Gastrocnemius medialis (tissue), 4 donors: ENCODE data around the gene MOGAT1.

Experiments
- POLR2A ChIP-seq, 2 donors: fragments of 450-650 bp; IDR thresholded peaks; one replicate each; pipeline ENCODE4 v1.6.1; 2017; ENCODE audit warnings: antibody characterized with exemption in 2 of 2, mild to moderate bottlenecking in 2 of 2, moderate library complexity in 2 of 2
- TF ChIP-seq, protein P1 (sequence below), 5 experiments: fragments of 450-650 bp in 3 of 5; fragments of 200-600 bp in 2 of 5; sonication (generic) in 2 of 5; IDR thresholded peaks in 4 of 5; conservative IDR thresholded peaks in 1 of 5; 1 replicate in 4 of 5; 2 replicates in 1 of 5; pipeline ENCODE4 v1.5.1; 2016 to 2019; ENCODE audit warnings: antibody characterized with exemption in 5 of 5, mild to moderate bottlenecking in 3 of 5, moderate library complexity in 3 of 5

DNA sequence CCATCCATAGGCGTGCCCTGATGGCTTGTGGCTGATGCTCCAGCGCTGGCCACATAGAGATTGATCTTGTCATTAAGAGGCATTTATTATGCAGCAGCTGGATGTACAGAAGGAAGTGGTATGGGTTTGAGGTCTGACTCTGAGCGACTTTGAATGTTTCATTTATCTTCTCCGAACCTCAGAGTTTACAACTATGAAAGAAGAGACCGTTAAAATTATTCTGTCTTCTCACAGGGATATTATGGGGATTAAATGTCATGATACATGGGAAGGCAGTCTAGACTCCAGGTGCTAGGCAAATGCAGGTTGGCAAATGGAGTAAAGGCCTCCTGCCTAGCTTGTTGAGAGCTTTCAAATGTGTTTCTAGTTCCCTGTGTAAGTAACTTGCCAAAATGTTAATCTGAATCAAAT, 30.3 kb downstream of the MOGAT1 start:
- TF ChIP-seq, protein P1, sequence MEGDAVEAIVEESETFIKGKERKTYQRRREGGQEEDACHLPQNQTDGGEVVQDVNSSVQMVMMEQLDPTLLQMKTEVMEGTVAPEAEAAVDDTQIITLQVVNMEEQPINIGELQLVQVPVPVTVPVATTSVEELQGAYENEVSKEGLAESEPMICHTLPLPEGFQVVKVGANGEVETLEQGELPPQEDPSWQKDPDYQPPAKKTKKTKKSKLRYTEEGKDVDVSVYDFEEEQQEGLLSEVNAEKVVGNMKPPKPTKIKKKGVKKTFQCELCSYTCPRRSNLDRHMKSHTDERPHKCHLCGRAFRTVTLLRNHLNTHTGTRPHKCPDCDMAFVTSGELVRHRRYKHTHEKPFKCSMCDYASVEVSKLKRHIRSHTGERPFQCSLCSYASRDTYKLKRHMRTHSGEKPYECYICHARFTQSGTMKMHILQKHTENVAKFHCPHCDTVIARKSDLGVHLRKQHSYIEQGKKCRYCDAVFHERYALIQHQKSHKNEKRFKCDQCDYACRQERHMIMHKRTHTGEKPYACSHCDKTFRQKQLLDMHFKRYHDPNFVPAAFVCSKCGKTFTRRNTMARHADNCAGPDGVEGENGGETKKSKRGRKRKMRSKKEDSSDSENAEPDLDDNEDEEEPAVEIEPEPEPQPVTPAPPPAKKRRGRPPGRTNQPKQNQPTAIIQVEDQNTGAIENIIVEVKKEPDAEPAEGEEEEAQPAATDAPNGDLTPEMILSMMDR (IDR thresholded peaks at IDR 0.05 in 4 of 5, conservative IDR thresholded peaks at IDR 0.05 in 1 of 5), result no peak
- TF ChIP-seq POLR2A (IDR thresholded peaks at IDR 0.05), result no peak
